CD4-positive, alpha-beta T cell treated with Interleukin-6 for 4 hours (primary cell): ENCODE results near the gene BANF1.
A peak's percentile ranks its signal among the peaks of the same experiment; 100 is the strongest.
"Not testable (repeated sequence)": the region's sequence is repeated elsewhere in the genome, so short reads cannot be mapped to it uniquely, and the experiment has no call there.

ENCODE experiments used
- DNase-seq: peaks from one replicate; pipeline ENCODE4 v3.0.0-alpha.2; 2020; ENCODE audit warnings: mixed read lengths

Gene BANF1

GRCh38 chr11:65978391-65979238, 23.7 kb upstream of the BANF1 start:
- DNase-seq: no peak

GRCh38 chr11:65979261-65979759, 23.0 kb upstream of the BANF1 start:
- DNase-seq: no peak

DNA sequence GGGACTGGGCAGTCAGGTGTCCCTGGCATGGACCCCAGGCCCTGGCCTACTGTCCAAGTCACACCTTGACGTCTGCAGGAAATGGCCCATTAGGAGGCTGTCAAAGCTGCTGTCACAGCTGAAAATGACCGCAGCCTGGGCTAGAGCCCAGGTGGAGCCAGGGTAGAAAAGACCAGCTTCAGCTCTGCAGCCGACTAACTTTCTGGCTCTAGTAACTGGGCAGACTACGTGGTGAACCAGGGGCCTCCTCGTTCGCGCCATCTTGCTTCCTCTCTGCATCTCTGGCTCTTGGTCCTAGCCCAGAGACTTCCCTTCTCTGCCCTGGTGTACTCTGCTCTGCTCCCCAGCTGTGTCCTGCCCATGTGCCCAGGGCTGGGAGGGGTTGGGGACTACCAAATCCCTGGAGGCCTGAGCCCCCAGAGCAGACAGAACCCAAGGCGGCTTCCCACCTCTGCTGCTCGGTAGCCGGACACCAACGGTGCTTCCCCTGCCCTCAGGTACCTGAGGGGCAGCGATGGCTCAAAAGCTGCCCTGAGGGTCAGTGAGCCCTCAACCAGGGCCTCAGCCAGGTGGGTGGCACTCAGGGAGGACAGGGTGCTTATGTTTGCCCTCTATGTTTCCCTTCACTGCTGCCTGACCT, 21.1 kb upstream of the BANF1 start:
- no peak for DNase-seq

GRCh38 chr11:65981972-65982823, 20.1 kb upstream of the BANF1 start:
- no peak for DNase-seq

DNA sequence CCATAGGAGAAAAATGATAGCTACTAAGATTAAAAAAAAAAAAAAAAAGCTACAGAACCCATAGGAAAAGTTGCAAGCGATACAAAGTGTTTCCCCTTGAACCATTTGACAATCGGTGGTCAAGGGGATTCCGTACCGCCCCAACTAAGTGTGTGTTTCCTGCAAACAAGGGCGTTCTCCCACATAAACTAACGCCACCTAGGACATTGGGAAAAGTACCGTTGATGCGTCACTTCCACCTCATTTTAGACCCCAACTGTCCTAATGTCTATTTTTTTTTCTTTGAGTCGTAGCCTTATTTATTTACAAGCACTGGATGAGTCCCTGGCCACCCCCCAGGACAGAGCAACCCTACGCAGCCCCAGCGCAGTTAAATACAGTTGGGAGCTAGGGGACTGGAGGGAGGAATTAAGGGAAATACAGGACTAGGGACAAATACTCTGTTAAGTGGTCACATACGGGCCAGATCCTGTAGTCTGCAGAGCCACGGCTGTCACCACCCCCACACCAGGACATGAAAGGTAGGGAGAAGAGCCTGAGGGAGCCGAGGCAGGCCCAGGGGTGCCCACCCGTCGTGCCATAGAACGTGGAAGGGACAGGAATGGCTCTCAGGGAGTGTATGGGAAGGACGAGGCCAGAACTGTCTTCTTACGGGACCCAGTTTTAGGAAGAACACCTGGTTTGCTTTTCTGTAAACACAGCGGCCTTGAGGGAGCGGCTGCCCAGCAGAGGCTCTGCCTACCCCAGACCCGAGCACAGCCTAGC, 19.3 kb upstream of the BANF1 start:
- no peak for DNase-seq

DNA sequence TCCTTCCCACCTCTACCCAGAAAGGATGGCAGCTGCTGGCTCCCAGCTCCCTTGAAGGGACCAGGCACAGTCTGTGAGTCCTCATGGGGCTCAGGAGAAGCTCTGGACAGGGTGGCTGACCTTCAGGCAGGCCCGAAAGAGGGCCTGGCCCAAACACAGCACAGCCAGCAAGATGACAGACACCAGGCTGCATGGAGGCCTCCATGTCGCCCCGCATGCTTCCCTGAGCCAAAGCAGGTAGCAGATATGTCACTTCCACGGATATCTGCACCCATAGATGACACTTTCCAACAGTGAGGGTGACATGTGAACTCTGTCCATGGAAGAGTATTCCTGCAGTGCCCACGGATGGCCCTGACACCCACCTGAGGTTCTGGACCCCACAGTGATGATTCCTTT, 18.7 kb upstream of the BANF1 start:
- no peak for DNase-seq

DNA sequence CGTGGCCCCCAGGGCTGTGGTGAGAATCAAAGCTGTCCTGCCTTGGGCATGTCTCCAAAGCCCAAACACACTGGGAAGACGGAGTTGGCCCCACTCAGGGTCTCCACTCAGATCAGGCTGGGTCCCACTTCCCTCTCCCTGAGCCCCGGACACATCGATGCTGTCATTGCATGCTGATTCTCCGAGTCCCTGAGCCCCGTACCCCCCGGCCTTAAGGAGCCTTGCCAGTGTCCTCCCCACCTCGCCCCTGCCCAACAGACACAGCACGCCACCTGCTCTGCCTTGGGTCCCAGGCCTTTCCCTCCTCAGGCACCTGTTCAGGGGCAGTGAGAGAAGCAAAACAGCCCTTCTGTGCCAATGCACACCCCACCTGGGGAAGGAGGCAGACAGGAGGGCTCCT, 15.0 kb upstream of the BANF1 start:
- no peak for DNase-seq

DNA sequence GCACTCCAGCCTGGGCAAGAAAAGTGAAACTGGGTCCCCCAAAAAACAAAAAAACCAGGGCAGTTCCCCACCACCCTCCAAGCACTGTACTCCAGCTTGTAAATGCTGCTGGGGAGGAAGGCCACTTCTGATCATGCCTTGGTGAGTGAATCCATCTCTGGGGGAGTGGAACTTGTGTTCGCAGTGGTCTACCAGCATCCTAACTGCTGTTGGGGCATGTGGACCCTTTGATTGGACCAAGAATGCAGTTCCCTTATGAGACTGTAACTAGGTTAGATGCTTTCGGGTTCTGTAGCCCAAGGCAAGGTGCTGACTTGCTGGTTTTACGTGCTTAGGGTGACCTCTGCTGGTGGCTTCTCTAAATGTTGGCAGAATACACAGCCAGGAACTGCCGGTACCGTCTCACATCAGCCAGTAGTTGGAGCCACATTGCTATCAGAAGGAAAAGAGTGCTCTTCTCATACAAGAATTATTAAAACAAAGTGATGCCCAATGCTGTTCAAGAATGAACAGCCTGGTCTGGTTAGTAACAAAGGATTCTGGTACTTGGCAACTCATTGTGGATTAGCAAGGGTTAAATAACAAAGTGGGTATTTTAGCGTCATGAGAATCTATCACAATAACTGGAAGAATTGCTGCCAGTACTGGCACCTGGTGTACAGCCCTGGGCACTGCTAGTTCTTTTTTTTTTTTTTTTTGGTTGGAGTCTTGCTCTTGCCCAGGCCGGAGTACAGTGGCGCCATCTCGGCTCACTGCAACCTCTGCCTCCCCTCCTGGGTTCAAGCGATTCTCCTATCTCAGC, 13.3 kb upstream of the BANF1 start:
- peak; percentile 94 for DNase-seq

- DNase-seq: no peak
Observed at GRCh38 chr11:65992056-65992455, 10.2 kb upstream of the BANF1 start.

DNA sequence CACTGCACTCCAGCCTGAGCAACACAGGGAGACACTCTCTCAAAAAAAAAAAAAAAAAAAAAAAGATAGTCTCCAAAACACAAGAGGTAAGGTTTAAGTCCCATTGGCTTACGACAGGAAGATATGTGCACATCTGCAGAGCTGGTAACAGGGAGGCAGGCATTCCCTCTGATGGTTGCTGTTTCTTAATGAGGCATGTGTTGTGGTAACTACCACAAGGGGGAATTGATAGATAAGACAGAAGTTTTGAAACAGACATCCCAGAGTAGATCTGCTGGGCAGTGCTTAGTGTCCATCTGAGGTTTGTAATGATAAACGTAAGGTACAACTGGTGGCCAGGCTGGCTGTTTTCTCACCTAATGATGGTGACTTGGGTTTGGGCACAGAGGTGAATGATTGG, 5.0 kb upstream of the BANF1 start:
- no peak for DNase-seq

GRCh38 chr11:66002648-66003225, 434 bp downstream of the BANF1 start:
- DNase-seq: peak; percentile 78

GRCh38 chr11:66003291-66003690, 988 bp downstream of the BANF1 start:
- DNase-seq: no peak

GRCh38 chr11:66004186-66004585, 1.9 kb downstream of the BANF1 start:
- no peak for DNase-seq

DNA sequence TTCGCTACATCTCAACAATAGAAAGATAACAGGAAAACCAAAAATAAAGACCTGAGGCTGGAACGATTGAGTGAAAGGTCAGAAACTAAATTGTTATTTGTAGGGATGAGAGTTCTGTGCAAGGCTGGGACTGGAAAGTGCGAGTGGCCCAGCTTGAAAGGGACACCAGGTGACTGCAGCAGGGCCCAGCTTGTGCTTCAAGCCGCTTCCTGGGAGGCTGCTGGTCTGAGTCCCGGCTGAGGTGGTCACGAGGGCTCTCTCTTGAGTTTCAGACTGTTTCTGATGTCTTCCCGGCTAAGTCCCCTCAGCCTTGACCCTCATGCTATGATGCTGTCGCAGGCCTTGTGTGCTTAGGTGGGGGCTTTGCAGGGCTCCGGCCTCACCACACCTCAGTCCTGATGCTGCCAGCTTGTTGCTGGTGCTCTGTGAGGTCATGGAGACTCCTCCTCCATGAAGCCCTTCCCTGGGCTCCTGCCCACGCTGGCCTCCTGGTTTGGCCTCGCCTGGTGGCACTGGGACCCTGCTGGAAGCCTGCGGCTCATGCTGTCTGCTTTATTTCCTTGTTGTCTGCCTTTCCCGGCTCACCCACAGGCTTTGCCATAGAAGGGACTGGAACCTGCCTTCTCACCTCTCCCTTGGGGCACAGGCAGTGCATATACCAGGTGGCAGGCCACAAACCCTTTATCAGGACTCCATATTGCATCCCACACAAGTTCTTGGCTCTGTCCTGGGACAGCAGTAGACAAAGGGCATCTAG, 4.0 kb downstream of the BANF1 start:
- DNase-seq: no peak

GRCh38 chr11:66006891-66007176, 4.5 kb downstream of the BANF1 start:
- DNase-seq: no peak

GRCh38 chr11:66007201-66007634, 4.9 kb downstream of the BANF1 start:
- DNase-seq: no peak

DNA sequence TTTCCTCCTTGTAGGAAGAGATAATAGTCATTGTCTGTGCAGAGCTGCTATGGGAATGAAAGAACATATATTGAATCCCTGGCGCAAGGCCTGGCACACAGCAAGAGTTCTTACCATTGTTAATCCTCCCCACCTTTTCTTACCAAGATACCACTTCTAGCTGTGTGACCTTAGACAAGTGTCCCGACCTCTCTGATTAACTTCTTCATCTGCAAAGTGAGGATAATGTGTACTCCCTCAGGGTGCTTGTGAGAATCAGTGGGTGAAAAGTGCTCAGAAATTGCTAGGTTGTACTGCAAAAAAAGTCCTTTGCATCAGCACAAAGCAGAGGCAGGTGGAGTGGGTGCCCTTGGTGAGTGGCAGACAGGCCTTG, 5.8 kb downstream of the BANF1 start:
- DNase-seq: no peak

GRCh38 chr11:66008468-66009101, 6.3 kb downstream of the BANF1 start:
- no peak for DNase-seq

DNA sequence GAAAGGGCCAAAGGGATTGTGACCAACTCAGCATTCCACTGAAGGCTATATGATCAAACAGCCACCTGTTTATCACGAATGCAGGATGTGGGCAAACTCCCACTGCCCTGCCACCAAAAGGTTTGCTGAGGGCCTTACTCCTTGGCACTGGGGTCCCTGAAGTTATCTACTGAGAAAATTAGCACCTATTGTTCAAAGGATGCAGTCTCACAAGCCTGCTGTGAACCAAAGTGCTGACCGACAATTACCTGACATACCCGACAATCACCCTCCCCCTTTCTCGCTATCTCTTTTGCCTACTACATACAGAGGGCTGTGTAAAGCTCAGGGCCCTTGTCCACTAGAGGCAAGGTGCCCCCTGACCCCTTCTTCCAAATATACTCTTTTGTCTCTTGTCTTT, 7.7 kb downstream of the BANF1 start:
- not testable (repeated sequence) for DNase-seq

GRCh38 chr11:66011239-66011784, 9.0 kb downstream of the BANF1 start:
- DNase-seq: no peak
